Measurements from ENCODE around the gene MAST4.

The MAST4 gene

DNA sequence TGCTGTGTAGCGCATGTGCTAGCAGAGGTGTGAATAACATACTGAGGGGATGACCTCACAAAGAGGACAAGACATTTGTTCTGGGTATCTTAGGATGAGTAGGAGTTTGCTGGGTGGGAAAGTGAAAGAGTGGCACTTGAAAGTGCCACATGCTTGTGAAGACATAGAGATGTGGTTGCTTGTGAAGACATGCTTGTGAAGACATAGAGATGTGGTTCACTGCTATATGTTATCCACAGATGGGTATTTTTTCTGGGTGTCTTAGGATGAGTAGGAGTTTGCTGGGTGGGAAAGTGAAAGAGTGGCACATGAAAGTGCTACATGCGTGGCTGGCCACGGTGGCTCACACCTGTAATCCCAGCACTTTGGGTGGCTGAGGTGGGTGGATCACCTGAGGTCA lies 63.6 kb downstream of the MAST4 start:
- Histone ChIP-seq H3K27me3 (ENCODE audit: insufficient read depth, poor library complexity, severe bottlenecking) (no peaks in the 10 kb centered on the region), H3K4me3 (replicated peaks; ENCODE audit: insufficient read depth, low read length) (no peak overlapping the region), H3K27ac (replicated peaks) (no peak overlapping the region)
- TF ChIP-seq CTCF (IDR thresholded peaks at IDR 0.05; ENCODE audit: insufficient read depth, low read length): no peak
- TF ChIP-seq SPI1 (IDR thresholded peaks at IDR 0.05; ENCODE audit: borderline replicate concordance, low read depth): no peak
- TF ChIP-seq, protein P1, sequence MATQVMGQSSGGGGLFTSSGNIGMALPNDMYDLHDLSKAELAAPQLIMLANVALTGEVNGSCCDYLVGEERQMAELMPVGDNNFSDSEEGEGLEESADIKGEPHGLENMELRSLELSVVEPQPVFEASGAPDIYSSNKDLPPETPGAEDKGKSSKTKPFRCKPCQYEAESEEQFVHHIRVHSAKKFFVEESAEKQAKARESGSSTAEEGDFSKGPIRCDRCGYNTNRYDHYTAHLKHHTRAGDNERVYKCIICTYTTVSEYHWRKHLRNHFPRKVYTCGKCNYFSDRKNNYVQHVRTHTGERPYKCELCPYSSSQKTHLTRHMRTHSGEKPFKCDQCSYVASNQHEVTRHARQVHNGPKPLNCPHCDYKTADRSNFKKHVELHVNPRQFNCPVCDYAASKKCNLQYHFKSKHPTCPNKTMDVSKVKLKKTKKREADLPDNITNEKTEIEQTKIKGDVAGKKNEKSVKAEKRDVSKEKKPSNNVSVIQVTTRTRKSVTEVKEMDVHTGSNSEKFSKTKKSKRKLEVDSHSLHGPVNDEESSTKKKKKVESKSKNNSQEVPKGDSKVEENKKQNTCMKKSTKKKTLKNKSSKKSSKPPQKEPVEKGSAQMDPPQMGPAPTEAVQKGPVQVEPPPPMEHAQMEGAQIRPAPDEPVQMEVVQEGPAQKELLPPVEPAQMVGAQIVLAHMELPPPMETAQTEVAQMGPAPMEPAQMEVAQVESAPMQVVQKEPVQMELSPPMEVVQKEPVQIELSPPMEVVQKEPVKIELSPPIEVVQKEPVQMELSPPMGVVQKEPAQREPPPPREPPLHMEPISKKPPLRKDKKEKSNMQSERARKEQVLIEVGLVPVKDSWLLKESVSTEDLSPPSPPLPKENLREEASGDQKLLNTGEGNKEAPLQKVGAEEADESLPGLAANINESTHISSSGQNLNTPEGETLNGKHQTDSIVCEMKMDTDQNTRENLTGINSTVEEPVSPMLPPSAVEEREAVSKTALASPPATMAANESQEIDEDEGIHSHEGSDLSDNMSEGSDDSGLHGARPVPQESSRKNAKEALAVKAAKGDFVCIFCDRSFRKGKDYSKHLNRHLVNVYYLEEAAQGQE (IDR thresholded peaks at IDR 0.05; ENCODE audit: insufficient replicate concordance, low read depth): no peak
- TF ChIP-seq GABPA (IDR thresholded peaks at IDR 0.05; ENCODE audit: low read depth): no peak
- no peak for TF ChIP-seq POLR2AphosphoS5 (IDR thresholded peaks at IDR 0.05; ENCODE audit: low read depth)
- no peak for DNase-seq (ENCODE audit: low read depth in 1 of 2, low spot score in 1 of 2)

GRCh38 chr5:66660396-66660795 lies 64.2 kb downstream of the MAST4 start:
- Histone ChIP-seq H3K4me3 (replicated peaks; ENCODE audit: insufficient read depth, low read length) (no peak overlapping the region), H3K27me3 (ENCODE audit: insufficient read depth, poor library complexity, severe bottlenecking) (no peaks in the 10 kb centered on the region), H3K27ac (replicated peaks) (no peak overlapping the region)
- DNase-seq (ENCODE audit: low read depth in 1 of 2, low spot score in 1 of 2): no peak
- TF ChIP-seq SPI1 (IDR thresholded peaks at IDR 0.05; ENCODE audit: borderline replicate concordance, low read depth) (no peak), POLR2AphosphoS5 (IDR thresholded peaks at IDR 0.05; ENCODE audit: low read depth) (no peak), CTCF (IDR thresholded peaks at IDR 0.05; ENCODE audit: insufficient read depth, low read length) (no peak), GABPA (IDR thresholded peaks at IDR 0.05; ENCODE audit: low read depth) (no peak)
- TF ChIP-seq, protein P1 (IDR thresholded peaks at IDR 0.05; ENCODE audit: insufficient replicate concordance, low read depth): no peak

- DNase-seq (ENCODE audit: low read depth in 1 of 2, low spot score in 1 of 2): no peak
Observed at GRCh38 chr5:66661149-66661548, 65.0 kb downstream of the MAST4 start.

More at GRCh38 chr5:66661149-66661548, 65.0 kb downstream of the MAST4 start:
- H3K4me3 ChIP-seq (replicated peaks; ENCODE audit: insufficient read depth, low read length): no peak overlapping the region
- H3K27ac ChIP-seq (replicated peaks): no peak overlapping the region
- no peak for TF ChIP-seq GABPA (IDR thresholded peaks at IDR 0.05; ENCODE audit: low read depth)
- TF ChIP-seq, protein P1 (IDR thresholded peaks at IDR 0.05; ENCODE audit: insufficient replicate concordance, low read depth): no peak
- TF ChIP-seq CTCF (IDR thresholded peaks at IDR 0.05; ENCODE audit: insufficient read depth, low read length): no peak
- TF ChIP-seq POLR2AphosphoS5 (IDR thresholded peaks at IDR 0.05; ENCODE audit: low read depth): no peak
- no peak for TF ChIP-seq SPI1 (IDR thresholded peaks at IDR 0.05; ENCODE audit: borderline replicate concordance, low read depth)
- H3K27me3 ChIP-seq (ENCODE audit: insufficient read depth, poor library complexity, severe bottlenecking): no peaks in the 10 kb centered on the region
